Epidermal melanocyte (primary cell): ENCODE data around the gene HIPK2.

Experiments
- DNase-seq: peaks from one replicate; pipeline ENCODE4 v3.0.0; 2011; ENCODE audit warnings: low spot score; ENCODE audit not compliant: insufficient read length

The HIPK2 gene

DNA sequence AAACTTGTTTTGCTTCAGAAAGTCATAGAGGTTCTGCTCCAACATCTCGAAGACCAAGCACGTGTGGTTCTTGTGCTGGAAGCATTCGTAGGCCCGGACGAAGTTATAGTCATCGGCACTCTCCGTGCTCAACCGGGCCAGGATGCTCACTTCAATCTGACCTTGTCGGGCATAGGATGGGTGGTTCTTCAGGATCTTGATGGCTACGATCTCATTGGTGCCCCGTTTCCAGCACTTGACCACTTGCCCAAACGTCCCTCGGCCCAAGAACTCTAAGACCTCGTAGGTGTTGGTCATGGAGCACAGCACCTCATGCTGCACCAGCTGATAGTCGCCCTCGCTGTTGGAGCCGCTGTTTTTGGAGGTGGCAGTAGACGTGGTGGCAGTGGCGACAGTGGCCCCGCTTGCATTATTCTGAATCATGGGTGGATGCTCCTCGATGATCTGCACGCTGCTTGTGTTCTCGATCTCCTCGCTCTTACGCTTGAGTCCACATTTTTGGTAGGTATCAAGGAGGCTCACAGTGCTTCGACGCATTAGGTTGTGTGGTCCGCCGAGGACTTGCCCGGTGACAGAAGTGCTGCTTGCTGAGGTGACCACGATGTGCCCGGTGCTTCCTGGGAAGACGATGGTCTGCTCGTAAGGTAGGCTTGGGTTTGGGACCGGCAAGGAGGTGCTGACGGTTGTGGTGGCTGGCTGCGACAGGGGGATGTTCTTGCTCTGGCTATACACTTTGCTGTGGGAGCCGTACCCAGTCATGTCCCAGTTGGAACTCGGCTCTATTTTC, 61.4 kb downstream of the HIPK2 start:
- DNase-seq, result no peak

DNA sequence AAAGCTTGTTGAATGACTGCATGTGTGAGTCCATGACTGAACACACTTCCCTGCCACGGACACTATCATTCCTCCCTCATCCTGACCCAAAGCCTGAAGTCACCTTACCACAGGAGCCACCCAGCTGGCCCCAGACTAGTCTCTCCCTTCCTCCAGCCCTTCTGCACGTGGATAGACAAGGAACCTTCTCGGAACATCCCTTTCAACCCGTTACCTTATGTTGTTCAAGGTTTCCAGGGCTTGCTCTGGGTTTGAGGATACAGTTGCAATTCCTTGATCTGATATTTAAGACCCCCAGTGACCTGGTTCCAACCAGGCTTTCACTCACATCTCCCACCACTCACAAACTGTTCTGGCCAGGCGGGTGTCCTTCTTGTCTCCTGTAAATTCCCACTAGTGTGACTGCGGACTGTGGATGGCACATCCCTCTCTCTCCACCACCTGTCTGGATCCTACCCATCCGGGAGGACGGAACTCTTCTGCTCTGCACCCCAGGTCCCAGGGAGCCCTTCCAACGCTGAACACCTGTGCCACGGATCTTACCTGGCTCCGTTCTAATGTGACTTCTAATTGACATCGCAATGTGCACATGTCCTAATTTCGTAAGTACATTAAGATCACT, 62.5 kb downstream of the HIPK2 start:
- DNase-seq, result no peak

DNA sequence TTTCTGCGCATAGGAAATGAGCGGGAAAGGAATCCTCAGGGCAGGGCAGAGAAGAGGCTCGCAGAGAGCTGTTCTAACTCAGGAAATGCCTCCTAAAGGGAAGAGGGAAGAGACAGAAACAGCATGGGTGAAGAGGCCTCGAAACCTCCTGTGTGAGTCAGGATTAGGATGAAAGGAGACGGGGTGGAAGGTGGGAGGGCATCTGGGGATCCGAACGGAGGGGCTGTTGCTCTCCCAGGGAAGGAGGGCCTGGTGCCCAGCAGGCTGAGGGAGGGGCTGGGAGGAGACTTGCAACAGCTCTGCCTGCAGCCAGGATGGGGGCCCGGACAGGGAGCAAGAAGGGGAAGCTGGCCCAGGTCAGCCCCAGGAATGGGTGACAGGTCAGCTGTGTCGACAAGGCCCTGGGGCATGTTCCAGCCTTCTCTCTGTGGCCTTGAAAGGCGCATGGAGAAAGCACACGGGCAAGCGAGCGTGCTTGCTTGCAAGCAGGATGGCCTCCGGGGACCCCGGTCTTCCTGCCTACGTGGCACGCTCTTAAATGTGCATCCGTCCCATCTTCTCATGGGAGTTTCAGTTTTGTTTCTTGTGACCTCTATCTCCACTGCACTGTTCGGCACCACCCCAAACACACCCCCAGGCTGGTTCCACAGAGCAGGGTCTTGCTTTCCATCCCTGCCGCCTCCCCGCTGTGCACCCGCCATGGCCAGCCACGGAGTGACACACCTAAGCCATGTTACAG, 63.5 kb downstream of the HIPK2 start:
- no peak for DNase-seq

GRCh38 chr7:139713526-139714162, 64.2 kb downstream of the HIPK2 start:
- no peak for DNase-seq

DNA sequence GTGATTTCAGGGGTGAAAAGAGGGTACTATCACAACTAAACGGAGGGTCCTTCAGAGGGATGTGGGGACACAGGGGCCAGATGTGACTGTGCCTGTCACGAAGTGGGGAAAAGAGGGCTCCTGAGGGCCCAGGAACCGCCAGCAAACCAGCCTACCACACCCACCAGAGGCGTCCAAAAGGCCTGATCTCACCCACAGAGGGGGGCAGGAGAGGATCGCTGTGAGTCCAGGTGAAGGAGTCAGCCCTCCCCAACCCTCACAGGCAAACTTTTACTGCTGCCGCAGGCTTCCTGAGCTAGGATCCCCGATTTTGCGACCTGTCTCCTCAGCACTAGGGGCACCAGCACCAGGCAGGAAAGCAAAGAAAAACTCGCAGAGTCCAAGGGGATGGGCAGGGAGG, 64.7 kb downstream of the HIPK2 start:
- DNase-seq, result no peak

DNA sequence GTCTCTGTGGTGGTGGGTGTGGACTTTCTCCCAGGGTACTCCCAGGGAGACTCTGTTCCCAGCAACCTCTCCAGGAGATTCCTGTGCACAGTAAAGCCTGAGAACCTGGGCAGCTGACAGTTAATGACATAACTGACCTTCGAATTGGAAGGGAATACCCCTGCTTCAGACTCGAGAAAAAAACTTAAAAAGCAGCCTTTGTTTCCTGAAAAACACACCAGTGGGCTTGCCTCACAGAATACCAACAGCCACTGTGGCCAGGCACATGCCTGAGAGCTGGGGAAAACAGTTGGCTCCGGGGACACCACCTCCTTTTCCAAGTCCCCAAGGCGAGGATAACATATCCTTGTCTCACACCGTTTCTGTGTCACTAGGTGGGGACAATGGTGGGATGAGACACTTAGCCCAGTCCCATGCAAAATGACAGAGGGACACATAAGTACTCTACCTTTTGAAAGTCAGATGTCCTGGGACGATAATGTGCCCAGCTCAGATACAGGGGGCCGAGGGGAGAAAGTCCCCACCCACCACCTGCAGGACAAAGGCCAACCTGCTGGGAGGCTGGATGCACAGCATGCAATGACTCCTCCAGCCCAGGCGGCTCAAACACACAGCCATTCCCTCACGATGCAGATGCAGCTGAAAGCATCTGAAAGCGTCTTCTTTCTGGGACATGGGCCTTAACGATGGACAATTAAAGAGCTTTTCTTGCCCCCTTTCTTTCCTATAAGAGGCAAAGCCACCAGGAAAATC, 65.6 kb downstream of the HIPK2 start:
- no peak for DNase-seq

DNA sequence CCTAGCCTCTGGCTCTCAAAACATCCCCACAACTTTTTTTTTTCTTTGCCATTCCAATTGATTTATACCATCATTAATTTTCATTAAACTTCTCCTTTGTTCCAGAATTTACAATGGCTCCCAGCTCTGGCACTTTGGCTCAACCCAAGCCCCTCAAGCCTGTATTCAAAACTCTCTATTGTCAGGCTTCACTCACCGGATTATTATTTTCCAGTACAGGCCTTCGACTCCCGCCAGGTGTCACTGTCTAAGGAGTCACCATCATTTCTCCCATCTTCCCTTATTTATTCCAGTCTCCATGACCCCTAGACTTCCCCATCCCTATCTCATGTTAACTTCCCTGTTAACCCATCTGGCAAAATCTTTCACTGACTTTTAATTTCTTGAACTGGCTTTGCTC, 67.8 kb downstream of the HIPK2 start:
- DNase-seq, result no peak

GRCh38 chr7:139709485-139709884, 68.3 kb downstream of the HIPK2 start:
- peak; percentile 72 for DNase-seq

GRCh38 chr7:139708541-139708940, 69.3 kb downstream of the HIPK2 start:
- no peak for DNase-seq

DNA sequence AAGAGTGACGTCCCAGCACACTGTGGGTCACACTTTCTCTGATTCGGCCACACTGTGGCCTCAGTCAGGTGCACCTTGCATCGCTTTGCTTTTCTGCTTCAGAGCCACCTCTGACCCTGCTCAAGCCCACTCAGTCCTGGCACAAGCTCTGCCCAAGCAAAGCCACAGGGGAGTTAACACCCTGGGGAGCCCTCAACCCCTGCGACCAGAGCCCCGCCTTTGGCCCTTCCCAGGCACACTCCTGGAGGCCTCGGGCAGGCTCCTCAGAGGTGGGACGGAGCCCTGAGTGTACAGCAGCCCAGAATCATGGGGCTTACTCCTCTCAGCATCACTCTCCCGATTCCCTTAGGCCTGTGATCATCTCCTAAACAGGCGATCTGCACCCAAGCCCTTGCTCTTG, 71.0 kb downstream of the HIPK2 start:
- DNase-seq, result no peak

GRCh38 chr7:139704308-139704879, 73.4 kb downstream of the HIPK2 start:
- DNase-seq, result no peak

DNA sequence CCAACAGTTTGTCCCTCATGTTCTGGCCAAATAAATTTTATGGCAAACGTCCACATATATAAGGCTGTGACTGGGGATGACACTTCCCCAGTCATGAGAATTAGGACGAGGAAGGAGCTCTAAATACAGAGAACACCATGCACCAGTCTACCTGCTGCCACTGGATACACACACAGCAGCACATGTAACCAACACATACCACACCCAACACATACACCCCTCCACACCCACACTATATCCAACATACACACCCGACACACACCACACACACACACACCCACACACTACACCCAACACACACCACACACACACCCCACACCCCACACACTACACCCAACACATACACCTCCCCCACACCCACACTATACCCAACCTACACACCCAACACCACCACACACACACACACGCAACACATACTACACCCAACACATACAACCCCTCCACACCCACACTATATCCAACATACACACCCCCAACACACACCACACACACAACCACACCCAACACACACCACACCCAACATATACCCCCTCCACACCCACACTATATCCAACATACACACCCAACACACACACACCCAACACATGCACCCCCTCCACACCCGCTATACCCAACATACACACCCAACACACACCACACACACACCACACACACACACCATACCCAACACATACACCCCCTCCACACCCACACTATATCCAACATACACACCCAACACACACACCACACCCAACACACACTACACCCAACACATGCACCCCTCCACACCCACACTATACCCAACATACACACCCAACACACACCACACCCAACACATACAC, 74.1 kb downstream of the HIPK2 start:
- DNase-seq, result no peak

GRCh38 chr7:139702811-139703486, 74.8 kb downstream of the HIPK2 start:
- DNase-seq, result no peak

DNA sequence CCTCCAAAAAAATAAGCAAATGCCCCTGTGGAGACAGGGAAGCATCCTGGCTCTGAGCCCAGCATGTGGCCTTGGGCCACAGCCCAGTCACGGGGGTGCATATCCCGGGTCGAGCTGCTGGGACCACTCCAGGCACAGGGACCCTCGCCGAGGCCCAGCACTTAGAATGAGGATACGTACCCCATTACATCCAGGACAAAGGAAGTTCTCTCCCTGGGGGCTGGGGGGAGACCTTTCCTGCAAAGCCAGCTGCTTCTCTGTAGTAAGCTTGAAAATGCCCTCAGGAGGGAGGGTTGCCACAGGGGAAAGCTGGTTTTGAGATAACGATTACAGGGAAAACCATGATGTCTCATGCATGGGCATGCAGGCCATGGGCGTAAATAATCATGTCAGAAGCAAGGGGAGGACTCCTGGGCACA, 75.5 kb downstream of the HIPK2 start:
- DNase-seq, result no peak

- no peak for DNase-seq
These were observed 75.9 kb downstream of the HIPK2 start for GRCh38 chr7:139701908-139702307.

DNA sequence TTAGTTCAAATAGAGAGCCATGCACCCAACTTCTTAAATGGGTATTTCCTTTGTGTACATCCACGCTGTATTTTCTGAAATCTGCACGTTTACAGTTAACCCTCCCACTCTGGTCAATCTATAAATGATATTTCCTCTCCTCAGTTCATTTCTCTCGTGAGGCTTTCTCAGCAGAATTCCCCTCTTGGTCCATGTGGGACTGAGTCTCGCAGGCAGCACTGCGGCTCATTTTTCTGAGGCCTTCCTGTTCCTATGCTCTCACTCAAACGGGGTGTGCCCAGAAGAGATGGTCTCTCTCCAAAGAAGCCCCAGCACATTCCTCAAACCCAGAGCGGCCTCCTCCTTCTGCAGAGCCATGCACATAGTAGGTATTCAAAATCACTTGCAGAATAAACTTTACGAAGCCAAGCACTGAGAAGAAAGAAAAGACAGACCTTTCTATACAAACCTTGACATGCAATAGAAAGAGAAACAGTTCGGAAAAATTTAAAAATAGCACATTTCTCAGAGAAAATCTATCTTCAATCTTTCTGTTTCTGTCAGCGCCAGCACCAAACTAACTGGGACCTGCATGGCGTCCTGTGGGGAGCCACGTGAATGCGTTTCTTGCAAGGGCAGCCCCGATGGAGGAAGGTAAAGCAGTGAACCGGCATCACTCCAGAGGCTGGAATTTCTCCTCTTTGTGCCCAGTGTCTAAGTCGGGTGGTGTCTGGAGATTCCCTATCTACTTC, 77.1 kb downstream of the HIPK2 start:
- DNase-seq, result no peak

- no peak for DNase-seq
These were observed 77.9 kb downstream of the HIPK2 start for GRCh38 chr7:139699640-139700504.

DNA sequence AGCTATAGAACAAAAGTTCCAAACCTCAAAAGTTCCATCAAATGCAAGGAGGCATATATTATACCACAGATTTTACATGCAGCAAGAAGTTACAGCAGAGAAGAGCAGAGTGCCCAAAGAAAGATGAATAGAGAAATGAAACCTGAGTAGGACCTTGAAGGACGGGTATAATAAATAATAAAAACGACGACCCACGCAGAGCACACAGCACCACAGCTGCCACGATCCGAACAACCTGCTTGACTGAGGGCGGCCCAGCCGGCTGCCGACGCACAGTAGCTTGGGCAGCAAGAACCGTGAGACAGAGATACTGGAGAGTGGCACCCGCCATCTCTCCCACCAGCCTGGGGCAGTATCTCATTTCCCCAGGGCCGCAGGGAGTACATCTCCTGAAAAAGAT, 79.0 kb downstream of the HIPK2 start:
- no peak for DNase-seq
